ENCODE results near the gene EVC.

The EVC gene

GRCh38 chr4:5787311-5787710 is 76.3 kb downstream of the EVC start:
- DNase-seq (ENCODE audit: low spot score): no peak
- TF ChIP-seq CTCF (IDR thresholded peaks at IDR 0.05; ENCODE audit: extremely low read depth, missing control alignments): no peak

DNA sequence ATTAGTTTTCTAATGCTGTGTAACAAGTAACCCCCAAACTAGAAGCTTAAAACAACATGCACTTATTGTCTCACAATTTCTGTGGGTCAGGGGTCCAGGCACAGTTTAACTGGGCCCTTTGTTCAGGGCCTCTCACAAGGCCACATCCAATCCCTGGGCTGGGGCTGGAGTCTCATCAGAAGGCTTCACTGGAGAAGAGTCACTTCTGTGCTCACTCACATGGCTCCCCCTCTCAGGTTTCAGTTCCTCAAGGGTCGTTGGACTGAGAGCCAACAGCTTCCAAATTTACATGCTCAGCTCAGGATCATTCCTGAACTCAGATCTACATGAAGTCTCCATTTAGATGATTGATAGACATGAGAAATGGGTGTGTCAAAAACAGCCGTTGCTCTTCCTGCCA is 77.1 kb downstream of the EVC start:
- no peak for TF ChIP-seq CTCF (IDR thresholded peaks at IDR 0.05; ENCODE audit: extremely low read depth, missing control alignments)
- DNase-seq (ENCODE audit: low spot score): no peak

GRCh38 chr4:5789141-5789540 is 78.1 kb downstream of the EVC start:
- no peak for DNase-seq (ENCODE audit: low spot score)
- no peak for TF ChIP-seq CTCF (IDR thresholded peaks at IDR 0.05; ENCODE audit: extremely low read depth, missing control alignments)

- no peak for TF ChIP-seq CTCF (IDR thresholded peaks at IDR 0.05; ENCODE audit: extremely low read depth, missing control alignments)
- no peak for DNase-seq (ENCODE audit: low spot score)
Observed at GRCh38 chr4:5790546-5790857, 79.5 kb downstream of the EVC start.

- no peak for TF ChIP-seq CTCF (IDR thresholded peaks at IDR 0.05; ENCODE audit: extremely low read depth, missing control alignments)
- no peak for DNase-seq (ENCODE audit: low spot score)
Observed at GRCh38 chr4:5791654-5792053, 80.7 kb downstream of the EVC start.

- no peak for TF ChIP-seq CTCF (IDR thresholded peaks at IDR 0.05; ENCODE audit: extremely low read depth, missing control alignments)
- no peak for DNase-seq (ENCODE audit: low spot score)
Observed at GRCh38 chr4:5793514-5793913, 82.5 kb downstream of the EVC start.

GRCh38 chr4:5795580-5795979 is 84.6 kb downstream of the EVC start:
- no peak for TF ChIP-seq CTCF (IDR thresholded peaks at IDR 0.05; ENCODE audit: extremely low read depth, missing control alignments)
- DNase-seq (ENCODE audit: low spot score): no peak

Measured in GM20000 (cell line).